Measurements from ENCODE around the gene PXDN. TPM values are rescaled to one million over a fixed set of nuclear protein-coding genes. Genes with fewer than 3 reads are reported as not detected.

PXDN gene
- total and polyA plus RNA-seq, 2 of the 13 experiments (the other 11 are each of a cell fraction or from before 2014, with no cell fraction given): not detected

GRCh38 chr2:1731447-1731962 is 12.8 kb downstream of the PXDN start:
- DNase-seq (ENCODE audit: low spot score) (no peak), FAIRE-seq (no peak), ATAC-seq (no peak)
- ChIA-PET CTCF (ENCODE audit: low intra/inter-chr PET ratio, low total read pairs) (no interaction called here), POLR2A (no interaction called here)
- Histone ChIP-seq H3K4me1 (ENCODE audit: insufficient read depth, low read length) (no peaks in the 10 kb centered on the region), H3K9ac (ENCODE audit: insufficient read depth, low read depth, low read length) (no peak overlapping the region), H3K9me3 (ENCODE audit: low read length) (no peaks in the 10 kb centered on the region), H3K4me3 (replicated peaks in 1 of 3; ENCODE audit: insufficient read depth in 1 of 3, low read depth in 2 of 3, low read length in 3 of 3) (no peak overlapping the region), H2AFZ (ENCODE audit: low read length) (no peak overlapping the region), H3K27ac (ENCODE audit: extremely low read length, insufficient read depth, low read length) (no peak overlapping the region), H4K20me1 (ENCODE audit: insufficient read depth, low read length) (no peaks in the 10 kb centered on the region), H3K36me3 (replicated peaks in 1 of 2; ENCODE audit: control insufficient read depth in 1 of 2, insufficient read depth in 2 of 2, low read length in 2 of 2) (no peaks in the 10 kb centered on the region), H3K79me2 (ENCODE audit: insufficient read depth, low read length) (no peaks in the 10 kb centered on the region), H3K4me2 (ENCODE audit: low read depth, low read length) (no peak overlapping the region), H3K27me3 (ENCODE audit: control insufficient read depth in 1 of 2, insufficient read depth in 2 of 2, low read length in 2 of 2) (peaks cover 3 to 45% of the 10 kb centered on the region in 2 experiments; a peak in 4 of 5 replicates)
- BruUV-seq (replicated peaks): no TSS peak
- in situ Hi-C loops (cut with HindIII; ENCODE audit: extremely low pct_ligation_motif_present, low pct_unique_long_range_greater_than_20kb) (no loop called here), intact Hi-C loops (cut with micrococcal nuclease; ENCODE audit: unreplicated experiment) (no loop called here)
- WGBS (ENCODE audit: low lambda C conversion rate): 16% methylated on average over 7 of the region's 8 CpGs
- TF ChIP-seq NFRKB (IDR thresholded peaks at IDR 0.05): no peak
- TF ChIP-seq ZNF432 (CRISPR knock-in tag; IDR thresholded peaks at IDR 0.05; ENCODE audit: borderline replicate concordance): no peak
- no peak for TF ChIP-seq HDAC1 (CRISPR knock-in tag; IDR thresholded peaks at IDR 0.05)
- TF ChIP-seq MLXIP (CRISPR knock-in tag; IDR thresholded peaks at IDR 0.05; ENCODE audit: borderline replicate concordance): no peak
- TF ChIP-seq HMGA1 (CRISPR knock-in tag; conservative IDR thresholded peaks at IDR 0.05): no peak
- TF ChIP-seq MAF1 (CRISPR knock-in tag; IDR thresholded peaks at IDR 0.05; ENCODE audit: borderline replicate concordance): no peak
- TF ChIP-seq ZBTB38 (CRISPR knock-in tag; IDR thresholded peaks at IDR 0.05): no peak
- no peak for TF ChIP-seq ZNF281 (CRISPR knock-in tag; IDR thresholded peaks at IDR 0.05; ENCODE audit: borderline replicate concordance)
- no peak for TF ChIP-seq ZNF10 (CRISPR knock-in tag; IDR thresholded peaks at IDR 0.05; ENCODE audit: borderline replicate concordance, low read depth)
- no peak for TF ChIP-seq PLSCR1 (CRISPR knock-in tag; IDR thresholded peaks at IDR 0.05; ENCODE audit: borderline replicate concordance)
- no peak for TF ChIP-seq NFIC (IDR thresholded peaks at IDR 0.05; ENCODE audit: low read length)
- TF ChIP-seq ZIK1 (CRISPR knock-in tag; IDR thresholded peaks at IDR 0.05; ENCODE audit: borderline replicate concordance, low read depth): no peak
- no peak for TF ChIP-seq POGK (CRISPR knock-in tag; conservative IDR thresholded peaks at IDR 0.05)
- no peak for TF ChIP-seq IKZF4 (CRISPR knock-in tag; IDR thresholded peaks at IDR 0.05; ENCODE audit: borderline replicate concordance, low read depth, not compliant biosample characterization)
- no peak for TF ChIP-seq ZNF34 (CRISPR knock-in tag; IDR thresholded peaks at IDR 0.05; ENCODE audit: borderline replicate concordance)
